Mucosa of descending colon (tissue), 3 donors: ENCODE measurements around the gene SLC29A3. TPM values are rescaled to one million over a fixed set of nuclear protein-coding genes. Genes with fewer than 3 reads are reported as not detected.

Experiments
- ATAC-seq: fragments of 200-7000 bp; cut with Tn5 transposase; one replicate; pipeline ENCODE4 v1.9.1; 2020; ENCODE audit warnings: mild to moderate bottlenecking, moderate library complexity
- DNase-seq, 3 donors: peaks; one replicate each; pipeline ENCODE4 v3.0.0-alpha.2; 2020
- H3K36me3 ChIP-seq: fragments of 200-600 bp; one replicate; pipeline ENCODE4 v1.8.0; 2021; ENCODE audit warnings: low read depth, mild to moderate bottlenecking
- H3K4me1 ChIP-seq: fragments of 200-600 bp; one replicate; pipeline ENCODE4 v1.8.0; 2021; ENCODE audit warnings: low read depth, mild to moderate bottlenecking
- H3K4me3 ChIP-seq: fragments of 200-600 bp; one replicate; pipeline ENCODE4 v1.8.0; 2021; ENCODE audit warnings: mild to moderate bottlenecking
- H3K9me3 ChIP-seq: fragments of 200-600 bp; one replicate; pipeline ENCODE4 v1.8.0; 2021; ENCODE audit warnings: mild to moderate bottlenecking
- CTCF ChIP-seq: fragments of 200-600 bp; IDR thresholded peaks from one replicate; pipeline ENCODE4 v1.8.0; 2022; ENCODE audit warnings: antibody characterized with exemption, mild to moderate bottlenecking
- intact Hi-C, 2 donors: fragments of 100-400 bp; cut with DNase I in 1 of 2; cut with micrococcal nuclease in 1 of 2; formaldehyde crosslinking; loops; one replicate each; pipeline versions ENCODE4 v1.11.0 to v1.11.1; 2022; cut with DNase I, micrococcal nuclease
- total RNA-seq, 3 donors: library from RNA; stranded (reverse); fragmentation: NEBNext Ultra II Directional in 2 of 3; extraction: Animal tissue kit (Norgen Biotek cat#: 25700) in 2 of 3; gene quantifications; one replicate each; pipeline versions ENCODE4 v1.2.1 to v1.2.4, GENCODE V29; 2021 to 2023
- donor health status: DM: no; HTN: no; CAD: no; lungs with moderate emphysema.
- donor health status: DM: no; HTN: no; CAD: no.
- donor health status: DM: no; HTN: yes; CAD: no.

The SLC29A3 gene
- total RNA-seq, 3 donors from 2014 or later: 6.0 to 6.4 (median 6.3) TPM

DNA sequence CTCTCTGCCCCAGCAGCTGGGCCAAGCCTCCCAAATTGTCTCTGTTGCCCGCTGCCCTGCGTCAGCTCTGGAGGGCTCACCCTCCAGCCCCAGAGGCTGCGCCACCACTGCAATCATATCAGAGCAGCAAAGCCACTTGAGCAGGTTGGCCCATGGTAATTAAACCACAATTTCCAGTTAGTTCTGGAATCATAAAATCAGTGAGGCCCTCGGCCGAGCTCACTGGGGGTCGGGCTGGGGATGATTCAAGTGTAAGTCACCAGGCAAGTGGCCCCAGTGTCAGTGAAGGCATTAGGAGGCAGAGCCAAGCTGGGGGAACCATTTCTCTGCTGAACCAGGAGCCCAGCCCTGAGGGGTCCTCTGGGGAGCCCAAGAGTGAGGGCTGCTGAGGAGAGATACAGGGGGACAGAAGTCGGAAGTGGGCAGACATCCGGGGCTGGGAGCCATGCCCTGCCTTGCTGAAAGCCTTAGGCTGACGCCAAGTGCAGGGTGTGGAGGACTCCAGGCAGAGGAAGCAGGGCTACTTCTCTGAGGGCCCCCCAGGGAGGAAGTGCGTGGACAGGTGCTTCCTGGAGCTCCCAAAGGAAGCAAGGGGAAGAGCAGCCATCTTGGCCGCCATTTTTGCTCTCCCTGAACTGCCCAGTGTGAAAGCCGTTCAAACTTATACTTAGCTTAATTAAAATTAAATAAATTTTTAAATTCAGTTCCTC, 29.5 kb upstream of the SLC29A3 start:
- intact Hi-C loops: loop anchor here in 1 of 2 donors (10.0 kb wide), 1 partner anchor 365 kb away; no protein-coding TSS in a partner anchor
- no peaks in the 10 kb centered on the region for H3K9me3 ChIP-seq
- no peaks in the 10 kb centered on the region for H3K4me1 ChIP-seq
- H3K4me3 ChIP-seq: no peak overlapping the region
- TF ChIP-seq CTCF: no peak
- ATAC-seq: no peak
- H3K36me3 ChIP-seq: no peaks in the 10 kb centered on the region
- peak in 1 of 3 donors; percentile 29 for DNase-seq

DNA sequence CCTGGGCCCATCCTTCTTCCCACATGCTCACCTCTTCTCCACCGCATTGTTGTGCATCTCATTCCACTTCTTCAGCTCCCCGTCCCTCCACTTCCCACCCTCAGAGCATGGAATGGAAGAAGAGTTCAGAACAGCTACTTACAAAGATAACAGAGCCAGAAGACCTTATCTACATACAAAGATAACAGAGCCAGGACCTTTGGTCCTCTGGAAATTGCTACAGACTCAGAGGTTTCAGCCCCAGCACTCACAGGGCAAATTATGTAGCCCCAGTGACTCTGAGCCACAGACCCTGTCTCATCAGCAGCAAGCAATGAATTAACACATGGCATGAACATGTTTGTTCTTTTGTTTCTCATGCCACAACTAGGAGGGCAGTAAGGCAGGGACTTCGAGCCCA, 28.7 kb upstream of the SLC29A3 start:
- intact Hi-C loops: no loop called here
- TF ChIP-seq CTCF: no peak
- DNase-seq (no peak), ATAC-seq (no peak)
- no peak overlapping the region for H3K4me3 ChIP-seq
- no peaks in the 10 kb centered on the region for H3K36me3 ChIP-seq
- no peaks in the 10 kb centered on the region for H3K4me1 ChIP-seq
- H3K9me3 ChIP-seq: no peaks in the 10 kb centered on the region

GRCh38 chr10:71290806-71291527, 28.1 kb upstream of the SLC29A3 start:
- no peak for ATAC-seq
- no peaks in the 10 kb centered on the region for H3K36me3 ChIP-seq
- H3K9me3 ChIP-seq: no peaks in the 10 kb centered on the region
- DNase-seq: peak in 1 of 3 donors; percentile 36
- no peaks in the 10 kb centered on the region for H3K4me1 ChIP-seq
- TF ChIP-seq CTCF: no peak
- intact Hi-C loops: no loop called here
- no peak overlapping the region for H3K4me3 ChIP-seq

DNA sequence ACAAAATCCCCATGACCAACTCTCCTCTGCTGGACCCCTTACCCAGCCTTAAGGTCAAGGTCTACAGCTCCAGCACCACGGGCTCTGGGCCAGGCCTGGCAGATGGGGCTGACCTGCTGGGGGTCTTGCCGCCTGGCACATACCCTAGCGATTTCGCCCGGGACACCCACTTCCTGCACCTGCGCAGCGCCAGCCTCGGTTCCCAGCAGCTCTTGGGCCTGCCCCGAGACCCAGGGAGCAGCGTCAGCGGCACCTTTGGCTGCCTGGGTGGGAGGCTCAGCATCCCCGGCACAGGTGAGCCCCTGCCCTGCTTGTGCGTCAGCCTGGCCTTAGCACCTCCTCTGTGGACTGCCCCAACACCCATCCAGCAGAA, 27.5 kb upstream of the SLC29A3 start:
- no peaks in the 10 kb centered on the region for H3K36me3 ChIP-seq
- intact Hi-C loops: no loop called here
- H3K4me1 ChIP-seq: no peaks in the 10 kb centered on the region
- DNase-seq (peak in 1 of 3 donors; percentile 21), ATAC-seq (no peak)
- TF ChIP-seq CTCF: no peak
- H3K9me3 ChIP-seq: no peaks in the 10 kb centered on the region
- H3K4me3 ChIP-seq: no peak overlapping the region

GRCh38 chr10:71292624-71293445, 26.2 kb upstream of the SLC29A3 start:
- no peak for TF ChIP-seq CTCF
- ATAC-seq (no peak), DNase-seq (no peak)
- Histone ChIP-seq H3K4me3 (no peak overlapping the region), H3K9me3 (no peaks in the 10 kb centered on the region), H3K4me1 (no peaks in the 10 kb centered on the region), H3K36me3 (no peaks in the 10 kb centered on the region)
- intact Hi-C loops: no loop called here
